K562 (cell line): ENCODE data around the gene CNGB1. TPM values are rescaled to one million over a fixed set of nuclear protein-coding genes. Genes with fewer than 3 reads are reported as not detected.

Experiments used
- ATAC-seq: fragments of 200-7000 bp; cut with Tn5 transposase; 3 replicates; pipeline ENCODE4 v1.9.1; 2020; ENCODE audit warnings: moderate library complexity
- BruUV-seq: library from RNA; stranded (reverse); fragments of 400-500 nt; replicated peaks from 2 replicates; lab custom pipeline; 2021; lab: Mats Ljungman, UMichigan
- CTCF ChIA-PET: fragments of 300-600 bp; formaldehyde crosslinking; extraction: SDS; loops from one replicate; lab custom pipeline; 2021; ENCODE audit warnings: low intra/inter-chr PET ratio; lab: Yijun Ruan, JAX
- POLR2A ChIA-PET: fragments of 300-600, 350-650 bp; sonication (Branson Sonifier 250); formaldehyde crosslinking; extraction: SDS; loops from one replicate; lab custom pipeline; 2021; ENCODE audit warnings: antibody characterized with exemption, inconsistent platforms; lab: Yijun Ruan, JAX
- DNase-seq, 4 experiments: peaks; one replicate each; pipeline versions ENCODE4 v3.0.0 to v3.0.0-alpha.2; 2011 to 2018; ENCODE audit warnings: low spot score in 3 of 4, mixed read lengths in 3 of 4; ENCODE audit errors: extremely low read depth in 1 of 4
- FAIRE-seq: peaks from 2 replicates; lab custom pipeline; 2011; peaks lifted over from hg19 to GRCh38; lab: Jason Lieb, UNC
- H2AFZ ChIP-seq: 2 replicates; pipeline ENCODE4 v1.6.0; 2011; ENCODE audit warnings: low read depth, low read length, control low read depth, inconsistent platforms
- H3K27ac ChIP-seq: fragments of 200-600 bp; 3 replicates; pipeline ENCODE4 v1.8.0; 2011; ENCODE audit warnings: low read depth, mild to moderate bottlenecking, control low read depth, inconsistent platforms, low read length, moderate library complexity, mixed read lengths; ENCODE audit errors: extremely low read depth
- H3K27me3 ChIP-seq, 2 experiments: fragments of 300-600 bp in 1 of 2; 2 replicates in 1 of 2; 3 replicates in 1 of 2; pipeline versions ENCODE4 v1.6.0 to v1.8.0; 2011; ENCODE audit warnings: inconsistent platforms in 2 of 2, low read length in 2 of 2, mild to moderate bottlenecking in 1 of 2, mixed read lengths in 1 of 2, moderate library complexity in 1 of 2; ENCODE audit not compliant: control insufficient read depth in 2 of 2, insufficient read depth in 2 of 2
- H3K36me3 ChIP-seq: fragments of 300-600 bp; 3 replicates; pipeline ENCODE4 v1.8.0; 2011; ENCODE audit warnings: mild to moderate bottlenecking, low read length, inconsistent platforms; ENCODE audit not compliant: control insufficient read depth, insufficient read depth
- H3K4me1 ChIP-seq, 2 experiments: fragments of 200-600 bp in 1 of 2; replicated peaks in 1 of 2; 2 replicates in 1 of 2; 3 replicates in 1 of 2; pipeline versions ENCODE4 v1.5.1 to v1.8.0; 2011; ENCODE audit warnings: inconsistent platforms in 2 of 2, low read length in 2 of 2, mild to moderate bottlenecking in 1 of 2, mixed read lengths in 1 of 2, moderate library complexity in 1 of 2; ENCODE audit not compliant: control insufficient read depth in 2 of 2, insufficient read depth in 2 of 2
- H3K4me2 ChIP-seq: 2 replicates; pipeline ENCODE4 v1.6.1; 2011; ENCODE audit warnings: low read length, control low read depth, inconsistent platforms, mixed read lengths; ENCODE audit not compliant: insufficient read depth
- H3K4me3 ChIP-seq: fragments of 200-600 bp; sonication (generic), shearing (Covaris generic); 2 replicates; pipeline ENCODE4 v1.5.1; 2016; ENCODE audit warnings: control low read depth, inconsistent platforms
- H3K79me2 ChIP-seq: fragments of 200-600 bp; 3 replicates; pipeline ENCODE4 v1.8.0; 2011; ENCODE audit warnings: low read length, inconsistent platforms; ENCODE audit not compliant: control insufficient read depth, insufficient read depth
- H3K9ac ChIP-seq, 2 experiments: 2 replicates each; pipeline versions ENCODE4 v1.6.0 to v1.6.1; 2011; ENCODE audit warnings: low read depth in 2 of 2, low read length in 2 of 2, control low read depth in 1 of 2, inconsistent platforms in 1 of 2, mild to moderate bottlenecking in 1 of 2, mixed read lengths in 1 of 2; ENCODE audit not compliant: insufficient read depth in 1 of 2
- H3K9me1 ChIP-seq: one replicate; pipeline ENCODE4 v1.6.0; 2011; ENCODE audit warnings: inconsistent platforms, mild to moderate bottlenecking, low read length, moderate library complexity; ENCODE audit not compliant: control insufficient read depth, insufficient read depth
- H3K9me3 ChIP-seq: replicated peaks from 2 replicates; pipeline ENCODE4 v1.5.1; 2011; ENCODE audit warnings: low read depth, low read length, inconsistent platforms; ENCODE audit not compliant: control insufficient read depth, insufficient read depth
- H4K20me1 ChIP-seq: replicated peaks from 2 replicates; pipeline ENCODE4 v1.6.1; 2011; ENCODE audit warnings: low read length, inconsistent platforms, mixed read lengths; ENCODE audit not compliant: control insufficient read depth, insufficient read depth
- CBX5 ChIP-seq: IDR thresholded peaks from 2 replicates; pipeline ENCODE4 v1.6.1; 2014; ENCODE audit warnings: low read depth, borderline replicate concordance
- EZH2 ChIP-seq: IDR thresholded peaks from 2 replicates; pipeline ENCODE4 v1.6.1; 2012; ENCODE audit warnings: low read depth, mild to moderate bottlenecking, inconsistent platforms, low read length, borderline replicate concordance
- KLF10 ChIP-seq: fragments of 250-450 bp; sonication (Bioruptor Pico); IDR thresholded peaks from 2 replicates; pipeline ENCODE4 v1.6.1; 2021; ENCODE audit warnings: matching md5 sums
- NUFIP1 ChIP-seq: fragments of 450-650 bp; IDR thresholded peaks from 2 replicates; pipeline ENCODE4 v1.6.1; 2018; ENCODE audit not compliant: partially characterized antibody
- PHB ChIP-seq: fragments of 250-450 bp; sonication (Bioruptor Pico); IDR thresholded peaks from 2 replicates; pipeline ENCODE4 v1.5.0; 2021
- SAFB ChIP-seq: fragments of 200-400 bp; formaldehyde crosslinking; IDR thresholded peaks from 2 replicates; pipeline ENCODE4 v1.6.1; 2017; ENCODE audit warnings: low read depth, low read length, borderline replicate concordance
- SFPQ ChIP-seq: fragments of 200-400 bp; formaldehyde crosslinking; IDR thresholded peaks from 2 replicates; pipeline ENCODE4 v1.6.1; 2017; ENCODE audit warnings: mild to moderate bottlenecking, low read depth, low read length, moderate library complexity
- TAF1 ChIP-seq: IDR thresholded peaks from 2 replicates; pipeline ENCODE4 v1.6.1; 2011; ENCODE audit warnings: mild to moderate bottlenecking, low read length, moderate library complexity; ENCODE audit not compliant: insufficient read depth, control insufficient read depth, severe bottlenecking; ENCODE audit errors: extremely low read depth
- U2AF2 ChIP-seq: fragments of 200-400 bp; formaldehyde crosslinking; optimal IDR thresholded peaks from 2 replicates; pipeline ENCODE3; 2017; ENCODE audit warnings: low read depth, mild to moderate bottlenecking, low read length
- ZFP30 ChIP-seq: fragments of 250-450 bp; sonication (Bioruptor Pico); IDR thresholded peaks from 2 replicates; pipeline ENCODE4 v1.8.0; 2022; ENCODE audit warnings: moderate library complexity, mild to moderate bottlenecking, inconsistent platforms, borderline replicate concordance
- ZFP36 ChIP-seq: fragments of 150-350 bp; IDR thresholded peaks from 2 replicates; pipeline ENCODE4 v1.6.1; 2018; ENCODE audit warnings: low read length, low read depth; ENCODE audit not compliant: partially characterized antibody
- ZNF124 ChIP-seq: sonication (generic); formaldehyde crosslinking; IDR thresholded peaks from 2 replicates; pipeline ENCODE4 v1.8.1; 2022; ENCODE audit warnings: missing genetic modification reagents
- ZNF551 ChIP-seq: fragments of 250-450 bp; sonication (Bioruptor Pico); IDR thresholded peaks from 2 replicates; pipeline ENCODE4 v1.5.0; 2021; ENCODE audit warnings: mild to moderate bottlenecking, moderate library complexity
- ZNF668 ChIP-seq: fragments of 250-450 bp; sonication (Bioruptor Pico); IDR thresholded peaks from 2 replicates; pipeline ENCODE4 v1.8.0; 2022; ENCODE audit warnings: mild to moderate bottlenecking, inconsistent platforms
- ZNF79 ChIP-seq: fragments of 250-450 bp; sonication (Bioruptor Pico); IDR thresholded peaks from 2 replicates; pipeline ENCODE4 v1.4.0; 2020; ENCODE audit warnings: low read depth, mild to moderate bottlenecking, moderate library complexity
- WGBS: fragments of 100-300 bp; shearing (Covaris generic); methylation state at CpG from one replicate; pipeline ENCODE4 v1.1.6; 2016; ENCODE audit warnings: low coverage, mixed read lengths; ENCODE audit not compliant: insufficient coverage; ENCODE audit errors: missing lambda C conversion rate; 5-methylcytosine and 5-hydroxymethylcytosine counted together
- in situ Hi-C: fragments of 300-500 bp; cut with MboI; formaldehyde crosslinking; loops from 4 replicates; pipeline ENCODE4 v1.15.0; 2018; ENCODE audit warnings: inconsistent platforms, mixed read lengths
- intact Hi-C: fragments of 100-400 bp; cut with micrococcal nuclease; formaldehyde crosslinking; loops from 2 replicates; pipeline ENCODE4 v1.14.2; 2022
- polyA plus RNA-seq, 8 experiments: library from polyadenylated mRNA; depleted of rRNA in 4 of 8; stranded (reverse) in 5 of 8; unstranded in 3 of 8; fragments of >200 nt; fragmentation: Nextera tagmentation in 2 of 8; fragmentation: Illumina TruSeq in 1 of 8; extraction: Ambion mirVana in 2 of 8; extraction: Trizol in 1 of 8; gene quantifications; 2 replicates each; pipeline versions ENCODE4 v1.2.1 to v1.2.3, GENCODE V29; 2011 to 2014; ENCODE audit warnings: inconsistent platforms in 1 of 8, missing spikeins in 1 of 8
- total RNA-seq, 7 experiments: library from RNA; depleted of rRNA in 6 of 7; stranded (reverse); fragments of >200 nt in 6 of 7; fragmentation: Illumina TruSeq in 2 of 7; extraction: Trizol in 2 of 7; gene quantifications; 2 replicates each; pipeline versions ENCODE4 v1.2.1 to v1.2.3, GENCODE V29; 2011 to 2021; ENCODE audit warnings: low replicate concordance in 1 of 7
- TF ChIP-seq, protein P1 (sequence below): fragments of 450-650 bp; IDR thresholded peaks from 2 replicates; pipeline ENCODE4 v1.6.1; 2018; ENCODE audit not compliant: partially characterized antibody

The CNGB1 gene
- total and polyA plus RNA-seq, 9 of the 15 experiments (the other 6 are each of a cell fraction or from before 2014, with no cell fraction given): not detected

DNA sequence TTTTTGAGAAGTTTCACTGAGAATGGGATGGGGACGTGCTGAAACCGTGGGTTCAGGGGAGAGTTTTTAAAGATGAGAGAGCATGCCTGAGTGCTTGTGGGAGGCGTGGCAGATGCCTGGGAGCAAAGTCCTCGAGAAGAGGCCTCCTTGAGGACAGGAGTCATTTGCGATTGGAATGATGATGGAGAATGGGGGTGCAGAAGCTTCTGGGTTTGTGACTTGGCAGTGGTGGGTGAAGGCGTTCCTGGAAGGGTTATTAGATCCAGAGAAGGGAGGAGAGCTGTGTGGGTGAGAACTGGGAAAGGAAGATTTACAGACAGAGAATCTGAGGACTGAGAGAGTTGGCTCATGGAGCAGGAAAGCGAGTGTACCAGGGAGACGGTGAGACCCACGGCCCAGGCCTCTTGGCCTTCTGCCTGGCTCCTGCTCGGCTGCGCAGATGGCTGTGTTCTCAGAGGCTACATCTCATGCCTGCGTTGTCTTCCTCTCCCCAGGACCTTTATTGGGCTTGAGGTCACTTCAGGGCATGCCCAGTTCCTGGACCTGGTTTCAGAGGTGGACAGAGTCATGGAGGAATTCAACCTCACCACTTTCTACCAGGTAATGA, 46.0 kb upstream of the CNGB1 start:
- peaks cover 2% of the 10 kb centered on the region for H3K9me1 ChIP-seq
- H3K79me2 ChIP-seq: no peaks in the 10 kb centered on the region
- ChIA-PET CTCF (no interaction called here), POLR2A (no interaction called here)
- H3K4me2 ChIP-seq: no peak overlapping the region
- H3K4me3 ChIP-seq: no peak overlapping the region
- H3K9me3 ChIP-seq: no peaks in the 10 kb centered on the region
- no TSS peak for BruUV-seq
- no peak for DNase-seq
- H3K36me3 ChIP-seq: peaks cover 36% of the 10 kb centered on the region; the same call in 2 of the 3 replicates
- no peak for FAIRE-seq
- no peak for ATAC-seq
- H3K27ac ChIP-seq: no peak overlapping the region
- H3K4me1 ChIP-seq: no peaks in the 10 kb centered on the region
- intact Hi-C loops: no loop called here
- no peak overlapping the region for H3K9ac ChIP-seq
- H4K20me1 ChIP-seq: no peaks in the 10 kb centered on the region
- H2AFZ ChIP-seq: no peak overlapping the region
- WGBS: 61% methylated on average over 12 of the region's 12 CpGs
- no peaks in the 10 kb centered on the region for H3K27me3 ChIP-seq
- in situ Hi-C loops: loop anchor here (10.0 kb wide), 2 partner anchors 108 to 278 kb away; partner anchors contain the start of genes CFAP20 and PRSS54
- no peak for TF ChIP-seq U2AF2
- no peak for TF ChIP-seq ZNF668 (CRISPR knock-in tag)
- TF ChIP-seq TAF1: no peak
- TF ChIP-seq ZFP36: no peak
- TF ChIP-seq KLF10 (CRISPR knock-in tag): no peak
- no peak for TF ChIP-seq ZNF124
- no peak for TF ChIP-seq SFPQ
- TF ChIP-seq ZNF551 (CRISPR knock-in tag): no peak
- TF ChIP-seq ZNF79 (CRISPR knock-in tag): no peak
- TF ChIP-seq PHB (CRISPR knock-in tag): no peak
- TF ChIP-seq, protein P1, sequence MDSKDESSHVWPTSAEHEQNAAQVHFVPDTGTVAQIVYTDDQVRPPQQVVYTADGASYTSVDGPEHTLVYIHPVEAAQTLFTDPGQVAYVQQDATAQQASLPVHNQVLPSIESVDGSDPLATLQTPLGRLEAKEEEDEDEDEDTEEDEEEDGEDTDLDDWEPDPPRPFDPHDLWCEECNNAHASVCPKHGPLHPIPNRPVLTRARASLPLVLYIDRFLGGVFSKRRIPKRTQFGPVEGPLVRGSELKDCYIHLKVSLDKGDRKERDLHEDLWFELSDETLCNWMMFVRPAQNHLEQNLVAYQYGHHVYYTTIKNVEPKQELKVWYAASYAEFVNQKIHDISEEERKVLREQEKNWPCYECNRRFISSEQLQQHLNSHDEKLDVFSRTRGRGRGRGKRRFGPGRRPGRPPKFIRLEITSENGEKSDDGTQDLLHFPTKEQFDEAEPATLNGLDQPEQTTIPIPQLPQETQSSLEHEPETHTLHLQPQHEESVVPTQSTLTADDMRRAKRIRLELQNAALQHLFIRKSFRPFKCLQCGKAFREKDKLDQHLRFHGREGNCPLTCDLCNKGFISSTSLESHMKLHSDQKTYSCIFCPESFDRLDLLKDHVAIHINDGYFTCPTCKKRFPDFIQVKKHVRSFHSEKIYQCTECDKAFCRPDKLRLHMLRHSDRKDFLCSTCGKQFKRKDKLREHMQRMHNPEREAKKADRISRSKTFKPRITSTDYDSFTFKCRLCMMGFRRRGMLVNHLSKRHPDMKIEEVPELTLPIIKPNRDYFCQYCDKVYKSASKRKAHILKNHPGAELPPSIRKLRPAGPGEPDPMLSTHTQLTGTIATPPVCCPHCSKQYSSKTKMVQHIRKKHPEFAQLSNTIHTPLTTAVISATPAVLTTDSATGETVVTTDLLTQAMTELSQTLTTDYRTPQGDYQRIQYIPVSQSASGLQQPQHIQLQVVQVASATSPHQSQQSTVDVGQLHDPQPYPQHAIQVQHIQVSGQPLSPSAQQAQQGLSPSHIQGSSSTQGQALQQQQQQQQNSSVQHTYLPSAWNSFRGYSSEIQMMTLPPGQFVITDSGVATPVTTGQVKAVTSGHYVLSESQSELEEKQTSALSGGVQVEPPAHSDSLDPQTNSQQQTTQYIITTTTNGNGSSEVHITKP: no peak
- TF ChIP-seq ZFP30 (CRISPR knock-in tag): no peak
- no peak for TF ChIP-seq EZH2
- TF ChIP-seq NUFIP1: no peak
- no peak for TF ChIP-seq SAFB
- no peak for TF ChIP-seq CBX5
